SK-N-SH treated with all-trans-retinoic acid at 6 μM for 48 hours (cell line): ENCODE results near the gene FARP1.

Source experiments
- ATAC-seq: fragments of 200-7000 bp; cut with Tn5 transposase; 3 replicates; pipeline ENCODE4 v1.9.1; 2020; ENCODE audit warnings: mild to moderate bottlenecking, moderate library complexity
- ARNTL ChIP-seq: fragments of 450-650 bp; formaldehyde crosslinking; IDR thresholded peaks from 2 replicates; pipeline ENCODE4 v1.5.0; 2020; ENCODE audit warnings: low read depth, mild to moderate bottlenecking, moderate library complexity, borderline replicate concordance
- BACH2 ChIP-seq: fragments of 250-450 bp; sonication (Bioruptor Pico); IDR thresholded peaks from 2 replicates; pipeline ENCODE4 v1.9.0; 2021; ENCODE audit warnings: mild to moderate bottlenecking, borderline replicate concordance
- CREB5 ChIP-seq: fragments of 250-450 bp; sonication (Bioruptor Pico); IDR thresholded peaks from 2 replicates; pipeline ENCODE4 v1.5.1; 2020; ENCODE audit warnings: low read depth, mild to moderate bottlenecking, moderate library complexity
- CSRNP3 ChIP-seq: fragments of 250-450 bp; sonication (Bioruptor Pico); IDR thresholded peaks from 2 replicates; pipeline ENCODE4 v1.5.1; 2021; ENCODE audit warnings: mild to moderate bottlenecking, moderate library complexity
- ESRRG ChIP-seq: fragments of 250-450 bp; sonication (Bioruptor Pico); IDR thresholded peaks from 2 replicates; pipeline ENCODE4 v1.6.1; 2021; ENCODE audit warnings: mild to moderate bottlenecking
- GLIS3 ChIP-seq: fragments of 250-450 bp; sonication (Bioruptor Pico); IDR thresholded peaks from 2 replicates; pipeline ENCODE4 v1.5.0; 2020; ENCODE audit warnings: mild to moderate bottlenecking, moderate library complexity
- ISL1 ChIP-seq: fragments of 250-450 bp; sonication (Bioruptor Pico); IDR thresholded peaks from 2 replicates; pipeline ENCODE4 v2.1.2; 2022; ENCODE audit warnings: mild to moderate bottlenecking, moderate library complexity
- OSR1 ChIP-seq: fragments of 250-450 bp; sonication (Bioruptor Pico); IDR thresholded peaks from 2 replicates; pipeline ENCODE4 v1.8.0; 2022; ENCODE audit warnings: moderate library complexity, mild to moderate bottlenecking, inconsistent platforms
- PATZ1 ChIP-seq: fragments of 250-450 bp; sonication (Bioruptor Pico); IDR thresholded peaks from 2 replicates; pipeline ENCODE4 v1.8.0; 2020; ENCODE audit warnings: mild to moderate bottlenecking, moderate library complexity, borderline replicate concordance
- POU6F1 ChIP-seq: fragments of 250-450 bp; sonication (Bioruptor Pico); IDR thresholded peaks from 2 replicates; pipeline ENCODE4 v1.8.0; 2021; ENCODE audit warnings: low read depth, mild to moderate bottlenecking, moderate library complexity, borderline replicate concordance
- PPARA ChIP-seq: fragments of 250-450 bp; sonication (Bioruptor Pico); IDR thresholded peaks from 2 replicates; pipeline ENCODE4 v1.5.0; 2020; ENCODE audit warnings: mild to moderate bottlenecking, borderline replicate concordance
- RARB ChIP-seq: fragments of 250-450 bp; sonication (Bioruptor Pico); IDR thresholded peaks from 2 replicates; pipeline ENCODE4 v1.8.0; 2021; ENCODE audit warnings: mild to moderate bottlenecking, moderate library complexity
- SNAI2 ChIP-seq: fragments of 250-450 bp; sonication (Bioruptor Pico); IDR thresholded peaks from 2 replicates; pipeline ENCODE4 v1.5.0; 2020; ENCODE audit warnings: mild to moderate bottlenecking, moderate library complexity
- TCF4 ChIP-seq: fragments of 250-450 bp; sonication (Bioruptor Pico); IDR thresholded peaks from 2 replicates; pipeline ENCODE4 v1.8.0; 2021; ENCODE audit warnings: mild to moderate bottlenecking, moderate library complexity, borderline replicate concordance
- TOX ChIP-seq: fragments of 250-450 bp; sonication (Bioruptor Pico); IDR thresholded peaks from 2 replicates; pipeline ENCODE4 v1.8.0; 2021; ENCODE audit warnings: mild to moderate bottlenecking, moderate library complexity, borderline replicate concordance
- TSHZ2 ChIP-seq: fragments of 250-450 bp; sonication (Bioruptor Pico); IDR thresholded peaks from 2 replicates; pipeline ENCODE4 v1.5.0; 2020; ENCODE audit warnings: mild to moderate bottlenecking, moderate library complexity
- ZC3H10 ChIP-seq: fragments of 250-450 bp; sonication (Bioruptor Pico); IDR thresholded peaks from 2 replicates; pipeline ENCODE4 v1.5.1; 2021; ENCODE audit warnings: mild to moderate bottlenecking, moderate library complexity
- ZFP3 ChIP-seq: fragments of 250-450 bp; sonication (Bioruptor Pico); IDR thresholded peaks from 2 replicates; pipeline ENCODE4 v1.5.0; 2020; ENCODE audit warnings: mild to moderate bottlenecking, moderate library complexity
- ZFP30 ChIP-seq: fragments of 450-650 bp; formaldehyde crosslinking; IDR thresholded peaks from 2 replicates; pipeline ENCODE4 v1.5.0; 2022; ENCODE audit warnings: mild to moderate bottlenecking, moderate library complexity
- ZNF565 ChIP-seq: fragments of 450-650 bp; formaldehyde crosslinking; conservative IDR thresholded peaks from 2 replicates; pipeline ENCODE4 v1.5.0; 2020; ENCODE audit warnings: low read depth, mild to moderate bottlenecking, moderate library complexity
- ZNF70 ChIP-seq: fragments of 450-650 bp; formaldehyde crosslinking; IDR thresholded peaks from 2 replicates; pipeline ENCODE4 v1.5.0; 2020; ENCODE audit warnings: mild to moderate bottlenecking, moderate library complexity
- ZNF8 ChIP-seq: fragments of 450-650 bp; formaldehyde crosslinking; IDR thresholded peaks from 2 replicates; pipeline ENCODE4 v1.5.0; 2020; ENCODE audit warnings: mild to moderate bottlenecking, moderate library complexity

Gene FARP1

GRCh38 chr13:98265692-98266551 lies 123.0 kb downstream of the FARP1 start:
- ATAC-seq: no peak
- TF ChIP-seq PPARA (CRISPR knock-in tag): no peak
- TF ChIP-seq BACH2 (CRISPR knock-in tag): no peak
- no peak for TF ChIP-seq ZNF565 (CRISPR knock-in tag)
- TF ChIP-seq POU6F1 (CRISPR knock-in tag): no peak
- no peak for TF ChIP-seq ZNF8 (CRISPR knock-in tag)
- no peak for TF ChIP-seq ESRRG (CRISPR knock-in tag)
- no peak for TF ChIP-seq OSR1 (CRISPR knock-in tag)
- TF ChIP-seq PATZ1: no peak
- no peak for TF ChIP-seq ZFP30 (CRISPR knock-in tag)
- TF ChIP-seq RARB (CRISPR knock-in tag): no peak
- no peak for TF ChIP-seq GLIS3 (CRISPR knock-in tag)
- no peak for TF ChIP-seq TCF4 (CRISPR knock-in tag)
- no peak for TF ChIP-seq TOX (CRISPR knock-in tag)
- no peak for TF ChIP-seq ZFP3 (CRISPR knock-in tag)
- no peak for TF ChIP-seq SNAI2
- no peak for TF ChIP-seq CSRNP3 (CRISPR knock-in tag)
- TF ChIP-seq ARNTL (CRISPR knock-in tag): no peak
- no peak for TF ChIP-seq ISL1 (CRISPR knock-in tag)

GRCh38 chr13:98267080-98267912 lies 124.4 kb downstream of the FARP1 start:
- no peak for ATAC-seq
- no peak for TF ChIP-seq TCF4 (CRISPR knock-in tag)
- no peak for TF ChIP-seq ISL1 (CRISPR knock-in tag)
- no peak for TF ChIP-seq CREB5 (CRISPR knock-in tag)
- no peak for TF ChIP-seq RARB (CRISPR knock-in tag)
- no peak for TF ChIP-seq OSR1 (CRISPR knock-in tag)
- no peak for TF ChIP-seq SNAI2
- TF ChIP-seq ZNF8 (CRISPR knock-in tag): no peak
- no peak for TF ChIP-seq ZNF70 (CRISPR knock-in tag)
- no peak for TF ChIP-seq TOX (CRISPR knock-in tag)
- no peak for TF ChIP-seq TSHZ2
- no peak for TF ChIP-seq ZC3H10
- TF ChIP-seq ZNF565 (CRISPR knock-in tag): no peak
